ENCODE results near the gene SLC22A5. TPM values are rescaled to one million over a fixed set of nuclear protein-coding genes. Genes with fewer than 3 reads are reported as not detected.
"Not testable (repeated sequence)": the region's sequence is repeated elsewhere in the genome, so short reads cannot be mapped to it uniquely, and the experiment has no call there.

Gene SLC22A5
- total and polyA plus RNA-seq, 7 experiments from 2014 or later = 1.8 to 10.8 (median 6.9) TPM

GRCh38 chr5:132404041-132404440 lies 34.5 kb downstream of the SLC22A5 start:
- intact Hi-C loops (cut with micrococcal nuclease); H3K36me3 ChIP-seq (ENCODE audit: control insufficient read depth in 2 of 3, insufficient read depth in 3 of 3, low read length in 3 of 3); H3K9me3 ChIP-seq (ENCODE audit: control insufficient read depth in 2 of 3, low read length in 3 of 3); H3K27me3 ChIP-seq (ENCODE audit: control insufficient read depth in 2 of 2, insufficient read depth in 2 of 2, low read length in 2 of 2); DNase-seq; H3K4me3 ChIP-seq (ENCODE audit: low read length); H3K27ac ChIP-seq (ENCODE audit: low read depth, low read length); H3K4me3 Mint-ChIP-seq; ATAC-seq; POLR2A ChIA-PET: not testable (repeated sequence)
- peaks cover 0 to 37% (median 0%) of the 10 kb centered on the region in 5 donors for H3K27me3 Mint-ChIP-seq
- CTCF ChIA-PET = interaction anchor here (0.7 kb wide), 1 partner anchor 491 kb away, joined by 3 read pairs; no protein-coding TSS in a partner anchor
- H3K36me3 Mint-ChIP-seq = peaks cover 0 to 60% (median 0%) of the 10 kb centered on the region in 5 donors
- peak overlapping the region in 4 of 9 donors; percentile 53 to 98 (median 74) for H3K27ac Mint-ChIP-seq
- peaks cover 0 to 19% (median 0%) of the 10 kb centered on the region in 11 donors for H3K9me3 Mint-ChIP-seq
- peaks cover 37% of the 10 kb centered on the region in 2 donors for H3K4me1 ChIP-seq (ENCODE audit: control insufficient read depth in 2 of 2, insufficient read depth in 2 of 2, low read length in 2 of 2)
- peaks cover 44 to 90% (median 88%) of the 10 kb centered on the region in 7 donors for H3K4me1 Mint-ChIP-seq

- H3K4me1 Mint-ChIP-seq = peaks cover 43 to 83% (median 81%) of the 10 kb centered on the region in 7 donors
- no peaks in the 10 kb centered on the region for H3K9me3 ChIP-seq (ENCODE audit: control insufficient read depth in 2 of 3, low read length in 3 of 3)
- H3K36me3 Mint-ChIP-seq = peaks cover 0 to 48% (median 0%) of the 10 kb centered on the region in 5 donors
- peaks cover 0 to 19% (median 0%) of the 10 kb centered on the region in 11 donors for H3K9me3 Mint-ChIP-seq
- CTCF ChIA-PET = interaction anchor here (0.6 to 1.8 kb wide), 8 partner anchors 10 to 1217 kb away, joined by 3 to 15 read pairs (median 4); no protein-coding TSS in a partner anchor
- peaks cover 42 to 49% of the 10 kb centered on the region in 2 donors for H3K4me1 ChIP-seq (ENCODE audit: control insufficient read depth in 2 of 2, insufficient read depth in 2 of 2, low read length in 2 of 2)
- peaks cover 0 to 24% (median 0%) of the 10 kb centered on the region in 5 donors for H3K27me3 Mint-ChIP-seq
- H3K4me3 Mint-ChIP-seq = peak overlapping the region in 5 of 10 donors; percentile 5 to 97 (median 46)
- no peaks in the 10 kb centered on the region for H3K27me3 ChIP-seq (ENCODE audit: control insufficient read depth in 2 of 2, insufficient read depth in 2 of 2, low read length in 2 of 2)
- peak overlapping the region; percentile 39 for H3K27ac ChIP-seq (ENCODE audit: low read depth, low read length)
- no peak for ATAC-seq
- intact Hi-C loops (cut with micrococcal nuclease) = loop anchor here in 1 of 2 donors (1.0 kb wide), 1 partner anchor 8 kb away; no protein-coding TSS in a partner anchor
- no peaks in the 10 kb centered on the region for H3K36me3 ChIP-seq (ENCODE audit: control insufficient read depth in 2 of 3, insufficient read depth in 3 of 3, low read length in 3 of 3)
- DNase-seq = no peak
- peak overlapping the region in 8 of 9 donors; percentile 16 to 98 (median 95) for H3K27ac Mint-ChIP-seq
- POLR2A ChIA-PET = interaction anchor here (0.6 to 8.6 kb wide), 10 partner anchors 8 to 93 kb away, joined by 3 to 177 read pairs (median 14); partner anchors contain the start of gene IRF1
- no peak overlapping the region for H3K4me3 ChIP-seq (ENCODE audit: low read length)
Observed at GRCh38 chr5:132405646-132406045, 36.1 kb downstream of the SLC22A5 start.

GRCh38 chr5:132406144-132406783 lies 36.8 kb downstream of the SLC22A5 start:
- Mint-ChIP-seq H3K4me1 (peaks cover 38 to 77% (median 75%) of the 10 kb centered on the region in 7 donors), H3K27me3 (peaks cover 0 to 18% (median 0%) of the 10 kb centered on the region in 5 donors), H3K27ac (peak overlapping the region in 8 of 9 donors; percentile 93 to 99 (median 96)), H3K9me3 (peaks cover 0 to 16% (median 0%) of the 10 kb centered on the region in 11 donors), H3K36me3 (peaks cover 0 to 44% (median 0%) of the 10 kb centered on the region in 5 donors), H3K4me3 (peak overlapping the region in 7 of 10 donors; percentile 5 to 97 (median 40))
- no peaks in the 10 kb centered on the region for H3K27me3 ChIP-seq (ENCODE audit: control insufficient read depth in 2 of 2, insufficient read depth in 2 of 2, low read length in 2 of 2)
- H3K36me3 ChIP-seq (ENCODE audit: control insufficient read depth in 2 of 3, insufficient read depth in 3 of 3, low read length in 3 of 3) = no peaks in the 10 kb centered on the region
- H3K27ac ChIP-seq (ENCODE audit: low read depth, low read length) = peak overlapping the region; percentile 39
- ChIA-PET CTCF (interaction anchor here (0.6 to 1.8 kb wide), 10 partner anchors 9 to 1218 kb away, joined by 3 to 15 read pairs (median 4); no protein-coding TSS in a partner anchor), POLR2A (interaction anchor here (0.6 to 8.6 kb wide), 12 partner anchors 9 to 92 kb away, joined by 3 to 177 read pairs (median 11); partner anchors contain the start of gene IRF1)
- H3K4me1 ChIP-seq (ENCODE audit: control insufficient read depth in 2 of 2, insufficient read depth in 2 of 2, low read length in 2 of 2) = peaks cover 42 to 49% of the 10 kb centered on the region in 2 donors
- no peak overlapping the region for H3K4me3 ChIP-seq (ENCODE audit: low read length)
- ATAC-seq = no peak
- intact Hi-C loops (cut with micrococcal nuclease) = loop anchor here in 1 of 2 donors (1.0 kb wide), 1 partner anchor 9 kb away; no protein-coding TSS in a partner anchor
- no peak for DNase-seq
- H3K9me3 ChIP-seq (ENCODE audit: control insufficient read depth in 2 of 3, low read length in 3 of 3) = no peaks in the 10 kb centered on the region

- Mint-ChIP-seq H3K4me3 (peak overlapping the region in 7 of 10 donors; percentile 10 to 99 (median 54)), H3K36me3 (peaks cover 0 to 42% (median 0%) of the 10 kb centered on the region in 5 donors), H3K27me3 (peaks cover 0 to 8% (median 0%) of the 10 kb centered on the region in 5 donors), H3K4me1 (peaks cover 42 to 81% (median 67%) of the 10 kb centered on the region in 7 donors), H3K9me3 (peaks cover 0 to 13% (median 0%) of the 10 kb centered on the region in 11 donors), H3K27ac (peak overlapping the region in 8 of 9 donors; percentile 93 to 99 (median 96))
- Histone ChIP-seq H3K27me3 (ENCODE audit: control insufficient read depth in 2 of 2, insufficient read depth in 2 of 2, low read length in 2 of 2) (no peaks in the 10 kb centered on the region), H3K4me1 (ENCODE audit: control insufficient read depth in 2 of 2, insufficient read depth in 2 of 2, low read length in 2 of 2) (peaks cover 42 to 49% of the 10 kb centered on the region in 2 donors), H3K9me3 (ENCODE audit: control insufficient read depth in 2 of 3, low read length in 3 of 3) (no peaks in the 10 kb centered on the region), H3K4me3 (ENCODE audit: low read length) (no peak overlapping the region), H3K36me3 (ENCODE audit: control insufficient read depth in 2 of 3, insufficient read depth in 3 of 3, low read length in 3 of 3) (no peaks in the 10 kb centered on the region), H3K27ac (ENCODE audit: low read depth, low read length) (peak overlapping the region; percentile 98)
- DNase-seq = no peak
- ChIA-PET CTCF (interaction anchor here (0.7 to 1.9 kb wide), 3 partner anchors 22 to 88 kb away, joined by 3 to 5 read pairs (median 5); partner anchors contain the start of gene IRF1), POLR2A (interaction anchor here (1.1 to 8.6 kb wide), 8 partner anchors 15 to 90 kb away, joined by 3 to 177 read pairs (median 11); partner anchors contain the start of gene IRF1)
- intact Hi-C loops (cut with micrococcal nuclease) = no loop called here
- ATAC-seq = no peak
Observed at GRCh38 chr5:132407970-132408369, 38.5 kb downstream of the SLC22A5 start.

- Histone ChIP-seq H3K9me3 (ENCODE audit: control insufficient read depth in 2 of 3, low read length in 3 of 3) (no peaks in the 10 kb centered on the region), H3K4me1 (ENCODE audit: control insufficient read depth in 2 of 2, insufficient read depth in 2 of 2, low read length in 2 of 2) (peaks cover 42 to 49% of the 10 kb centered on the region in 2 donors), H3K27me3 (ENCODE audit: control insufficient read depth in 2 of 2, insufficient read depth in 2 of 2, low read length in 2 of 2) (no peaks in the 10 kb centered on the region), H3K36me3 (ENCODE audit: control insufficient read depth in 2 of 3, insufficient read depth in 3 of 3, low read length in 3 of 3) (no peaks in the 10 kb centered on the region), H3K27ac (ENCODE audit: low read depth, low read length) (peak overlapping the region; percentile 98), H3K4me3 (ENCODE audit: low read length) (no peak overlapping the region)
- ChIA-PET POLR2A (interaction anchor here (1.1 to 8.6 kb wide), 7 partner anchors 15 to 90 kb away, joined by 3 to 177 read pairs (median 16); partner anchors contain the start of gene IRF1), CTCF (interaction anchor here (0.7 to 1.9 kb wide), 3 partner anchors 22 to 88 kb away, joined by 3 to 5 read pairs (median 5); partner anchors contain the start of gene IRF1)
- Mint-ChIP-seq H3K36me3 (peaks cover 0 to 44% (median 4%) of the 10 kb centered on the region in 5 donors), H3K4me3 (peak overlapping the region in 9 of 10 donors; percentile 8 to 99 (median 32)), H3K9me3 (peaks cover 0 to 13% (median 0%) of the 10 kb centered on the region in 11 donors), H3K4me1 (peaks cover 45 to 83% (median 70%) of the 10 kb centered on the region in 7 donors), H3K27ac (peak overlapping the region in 8 of 9 donors; percentile 93 to 99 (median 96)), H3K27me3 (peaks cover 0 to 6% (median 0%) of the 10 kb centered on the region in 5 donors)
- ATAC-seq (no peak), DNase-seq (no peak)
- intact Hi-C loops (cut with micrococcal nuclease) = no loop called here
Observed at GRCh38 chr5:132408456-132408855, 38.9 kb downstream of the SLC22A5 start.

GRCh38 chr5:132408965-132409364 lies 39.5 kb downstream of the SLC22A5 start:
- Histone ChIP-seq H3K36me3 (ENCODE audit: control insufficient read depth in 2 of 3, insufficient read depth in 3 of 3, low read length in 3 of 3) (no peaks in the 10 kb centered on the region), H3K9me3 (ENCODE audit: control insufficient read depth in 2 of 3, low read length in 3 of 3) (no peaks in the 10 kb centered on the region), H3K27me3 (ENCODE audit: control insufficient read depth in 2 of 2, insufficient read depth in 2 of 2, low read length in 2 of 2) (no peaks in the 10 kb centered on the region), H3K4me3 (ENCODE audit: low read length) (peak overlapping the region; percentile 81), H3K27ac (ENCODE audit: low read depth, low read length) (peak overlapping the region; percentile 98), H3K4me1 (ENCODE audit: control insufficient read depth in 2 of 2, insufficient read depth in 2 of 2, low read length in 2 of 2) (peaks cover 42 to 54% of the 10 kb centered on the region in 2 donors)
- intact Hi-C loops (cut with micrococcal nuclease) = no loop called here
- peaks cover 0 to 11% (median 0%) of the 10 kb centered on the region in 11 donors for H3K9me3 Mint-ChIP-seq
- H3K27ac Mint-ChIP-seq = peak overlapping the region; percentile 93 to 99 (median 96)
- peaks cover 0 to 43% (median 4%) of the 10 kb centered on the region in 5 donors for H3K36me3 Mint-ChIP-seq
- DNase-seq = no peak
- CTCF ChIA-PET = interaction anchor here (1.7 to 3.5 kb wide), 2 partner anchors 11 to 87 kb away, joined by 6 to 23 read pairs; no protein-coding TSS in a partner anchor
- POLR2A ChIA-PET = interaction anchor here (1.0 to 8.6 kb wide), 12 partner anchors 9 to 89 kb away, joined by 3 to 177 read pairs (median 19); partner anchors contain the start of gene IRF1
- peaks cover 46 to 83% (median 70%) of the 10 kb centered on the region in 7 donors for H3K4me1 Mint-ChIP-seq
- no peak for ATAC-seq
- peak overlapping the region; percentile 88 to 99 (median 96) for H3K4me3 Mint-ChIP-seq
- peaks cover 0 to 3% (median 0%) of the 10 kb centered on the region in 5 donors for H3K27me3 Mint-ChIP-seq

Data from naive thymus-derived CD4-positive, alpha-beta T cell (primary cell).